ENCODE data around the gene PLA2G2F. TPM values are rescaled to one million over a fixed set of nuclear protein-coding genes. Genes with fewer than 3 reads are reported as not detected.
A peak's percentile ranks its signal among the peaks of the same experiment; 100 is the strongest.

Gene PLA2G2F
- total and polyA plus RNA-seq, 8 donors, result not detected

DNA sequence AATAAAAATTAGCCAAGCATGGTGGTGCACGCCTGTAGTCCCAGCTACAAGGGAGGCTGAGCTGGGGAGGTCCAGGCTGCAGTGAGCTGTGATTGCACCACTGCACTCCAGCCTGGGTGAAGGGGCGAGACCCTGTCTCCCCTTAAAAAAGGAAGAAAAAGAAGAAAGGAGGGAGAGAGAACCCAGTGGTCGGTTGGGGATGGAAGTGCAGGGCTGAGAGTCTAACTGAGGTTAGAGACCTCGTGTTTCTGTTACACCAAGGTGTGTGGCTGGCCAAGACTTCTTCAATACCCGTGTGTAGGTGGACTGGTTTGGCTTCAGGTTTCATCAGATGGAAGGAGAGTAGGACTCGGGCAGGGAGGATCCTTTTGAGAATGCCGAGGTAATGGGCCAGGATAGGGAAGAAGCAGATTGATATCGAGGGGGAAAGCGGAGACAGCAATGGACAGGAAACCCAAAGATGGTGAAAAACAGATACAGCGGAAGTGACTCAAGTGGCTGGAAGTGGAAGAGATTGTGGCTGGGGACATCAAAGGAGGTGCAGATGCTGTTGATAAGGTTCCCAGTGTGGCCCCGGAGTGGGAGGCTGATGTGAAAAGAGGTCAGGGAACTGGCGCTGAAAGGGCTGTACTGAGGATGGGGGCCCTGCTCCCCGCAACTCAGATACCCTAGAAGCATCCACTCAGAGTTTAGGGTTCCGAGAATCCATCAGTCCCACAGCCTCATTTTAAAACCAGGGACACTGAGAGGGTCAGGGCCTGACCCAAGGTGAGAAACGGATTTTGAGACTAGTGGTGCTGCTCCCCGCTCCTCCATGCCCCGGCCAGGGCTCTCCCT is 46.1 kb downstream of the PLA2G2F start:
- H3K36me3 ChIP-seq, result no peaks in the 10 kb centered on the region
- TF ChIP-seq, protein P1, sequence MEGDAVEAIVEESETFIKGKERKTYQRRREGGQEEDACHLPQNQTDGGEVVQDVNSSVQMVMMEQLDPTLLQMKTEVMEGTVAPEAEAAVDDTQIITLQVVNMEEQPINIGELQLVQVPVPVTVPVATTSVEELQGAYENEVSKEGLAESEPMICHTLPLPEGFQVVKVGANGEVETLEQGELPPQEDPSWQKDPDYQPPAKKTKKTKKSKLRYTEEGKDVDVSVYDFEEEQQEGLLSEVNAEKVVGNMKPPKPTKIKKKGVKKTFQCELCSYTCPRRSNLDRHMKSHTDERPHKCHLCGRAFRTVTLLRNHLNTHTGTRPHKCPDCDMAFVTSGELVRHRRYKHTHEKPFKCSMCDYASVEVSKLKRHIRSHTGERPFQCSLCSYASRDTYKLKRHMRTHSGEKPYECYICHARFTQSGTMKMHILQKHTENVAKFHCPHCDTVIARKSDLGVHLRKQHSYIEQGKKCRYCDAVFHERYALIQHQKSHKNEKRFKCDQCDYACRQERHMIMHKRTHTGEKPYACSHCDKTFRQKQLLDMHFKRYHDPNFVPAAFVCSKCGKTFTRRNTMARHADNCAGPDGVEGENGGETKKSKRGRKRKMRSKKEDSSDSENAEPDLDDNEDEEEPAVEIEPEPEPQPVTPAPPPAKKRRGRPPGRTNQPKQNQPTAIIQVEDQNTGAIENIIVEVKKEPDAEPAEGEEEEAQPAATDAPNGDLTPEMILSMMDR (IDR thresholded peaks at IDR 0.05), result no peak
- H3K27me3 ChIP-seq, result no peaks in the 10 kb centered on the region
- peak overlapping the region in 2 of 4 donors; percentile 29 to 43 for H3K4me3 ChIP-seq
- FAIRE-seq (no peak), ATAC-seq (no peak), DNase-seq (no peak)
- H3K4me1 ChIP-seq, result peaks cover 0 to 3% (median 0%) of the 10 kb centered on the region in 3 donors
- H3K9me3 ChIP-seq, result no peaks in the 10 kb centered on the region
- 60 to 63% methylated on average over 17 of the region's 17 CpGs for WGBS, 2 donors
- intact Hi-C loops (cut with DNase I), result no loop called here
- no peak overlapping the region for H3K27ac ChIP-seq

DNA sequence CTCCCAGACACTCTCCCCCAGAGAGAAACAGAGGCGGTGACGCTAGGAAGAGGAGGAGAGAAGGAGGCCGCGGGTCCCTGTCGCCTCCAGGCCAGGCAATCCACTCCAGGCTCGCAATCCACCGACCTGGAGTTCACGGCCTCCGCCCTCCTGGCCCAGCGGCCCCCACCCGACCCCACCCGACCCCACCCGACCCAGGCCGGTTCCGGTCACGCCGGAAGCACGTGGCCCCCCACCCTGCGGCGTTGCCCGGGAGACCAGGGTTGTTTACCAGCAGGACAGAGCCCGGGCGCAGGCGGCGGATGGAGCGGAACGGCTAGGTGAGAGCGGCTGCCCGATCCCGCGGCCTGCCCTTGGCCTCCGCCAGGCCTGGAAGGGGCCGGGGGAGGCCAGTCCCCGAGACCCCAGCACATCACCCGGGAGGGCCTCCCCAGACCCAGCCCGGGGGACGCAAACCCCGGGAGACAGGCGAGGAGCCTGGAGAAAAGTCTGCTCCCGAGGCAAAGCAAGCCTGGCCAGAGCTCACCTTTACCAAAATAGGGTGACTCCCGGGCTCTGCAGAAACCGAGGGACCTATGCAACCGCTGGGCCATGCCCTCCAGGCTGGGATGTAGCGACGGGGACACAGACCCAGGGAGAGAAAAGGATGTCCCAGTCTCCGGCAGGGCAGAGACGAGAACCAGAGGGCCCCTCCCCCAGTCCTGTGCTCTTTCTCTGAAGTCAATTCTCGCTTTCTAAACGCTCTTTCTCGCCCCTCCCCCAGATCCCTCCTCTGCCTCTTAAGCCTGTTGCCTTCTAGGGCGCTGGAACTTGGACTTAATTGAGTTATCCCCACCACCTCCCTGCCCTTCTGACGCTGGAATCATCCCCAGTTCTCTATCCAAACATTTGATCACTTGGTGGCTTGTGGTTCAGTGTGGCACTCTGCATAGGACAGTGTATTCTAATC is 47.0 kb downstream of the PLA2G2F start, which contains the start of the genes PLA2G2C and UBXN10:
Gene PLA2G2C (minus strand): TSS at position 685 of the 949 bp plus-strand sequence. CDS start 9,155 bp downstream, outside the sequence.
Gene UBXN10 (plus strand): TSS at position 263 of the 949 bp plus-strand sequence. CDS start 4,466 bp downstream, outside the sequence.
- ATAC-seq (peak; percentile 79 to 86 (median 84)), FAIRE-seq (no peak), DNase-seq (peak; percentile 36 to 83 (median 54))
- Histone ChIP-seq H3K9me3 (no peaks in the 10 kb centered on the region), H3K27me3 (no peaks in the 10 kb centered on the region), H3K4me3 (peak within 1 kb of the TSS; percentile 18 to 43 (median 28)), H3K27ac (no peak within 1 kb of the TSS), H3K36me3 (no peaks in the 10 kb centered on the region), H3K4me1 (peaks cover 0 to 3% (median 0%) of the 10 kb centered on the region in 3 donors)
- TF ChIP-seq, protein P1 (IDR thresholded peaks at IDR 0.05), result no peak
- intact Hi-C loops (cut with DNase I), result no loop called here
- WGBS, 2 donors, result 2 to 4% methylated on average over 43 to 52 of the region's 52 CpGs

DNA sequence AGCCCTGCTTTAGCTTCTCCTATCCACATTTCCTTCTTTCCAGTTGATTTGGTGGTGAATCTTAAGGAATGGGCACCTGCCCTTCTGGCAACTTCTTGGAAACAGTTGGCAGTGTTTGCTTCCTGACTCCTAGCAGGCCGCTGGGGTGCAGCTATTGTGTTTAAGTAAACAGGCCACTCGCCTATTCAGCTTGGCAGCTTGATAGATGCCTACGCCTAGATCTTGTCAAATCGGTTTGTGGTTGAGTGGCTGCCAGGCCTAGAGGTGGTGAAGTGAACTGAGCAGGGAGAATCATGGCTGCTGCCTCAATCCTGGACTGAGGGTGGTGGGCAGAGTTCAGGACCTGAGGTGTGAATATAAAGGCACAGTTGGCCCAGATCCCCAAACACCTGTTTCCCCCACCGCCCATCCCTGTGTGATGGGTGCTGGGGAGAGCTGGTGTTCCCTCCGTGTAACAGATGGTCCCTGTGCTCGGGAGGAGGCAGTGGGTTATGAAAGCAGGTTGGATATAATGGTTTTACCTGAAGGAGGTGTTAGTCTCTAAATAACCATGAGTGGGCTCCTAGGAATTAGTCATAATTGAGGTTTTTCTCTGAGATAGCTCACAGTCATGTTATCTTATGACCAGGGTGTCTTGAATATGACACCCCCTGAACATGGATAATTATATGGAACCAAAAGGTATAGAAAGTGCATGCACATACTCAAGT is 48.1 kb downstream of the PLA2G2F start:
- no peak overlapping the region for H3K27ac ChIP-seq
- peaks cover 0 to 3% (median 0%) of the 10 kb centered on the region in 3 donors for H3K4me1 ChIP-seq
- intact Hi-C loops (cut with DNase I), result no loop called here
- 38 to 41% methylated on average over 7 of the region's 7 CpGs for WGBS, 2 donors
- no peak for FAIRE-seq
- H3K27me3 ChIP-seq, result no peaks in the 10 kb centered on the region
- TF ChIP-seq, protein P1 (IDR thresholded peaks at IDR 0.05), result no peak
- no peaks in the 10 kb centered on the region for H3K9me3 ChIP-seq
- peak; percentile 30 to 67 (median 50) for ATAC-seq
- H3K36me3 ChIP-seq, result no peaks in the 10 kb centered on the region
- H3K4me3 ChIP-seq, result no peak overlapping the region
- peak in 3 of 6 donors; percentile 9 to 34 (median 33) for DNase-seq

DNA sequence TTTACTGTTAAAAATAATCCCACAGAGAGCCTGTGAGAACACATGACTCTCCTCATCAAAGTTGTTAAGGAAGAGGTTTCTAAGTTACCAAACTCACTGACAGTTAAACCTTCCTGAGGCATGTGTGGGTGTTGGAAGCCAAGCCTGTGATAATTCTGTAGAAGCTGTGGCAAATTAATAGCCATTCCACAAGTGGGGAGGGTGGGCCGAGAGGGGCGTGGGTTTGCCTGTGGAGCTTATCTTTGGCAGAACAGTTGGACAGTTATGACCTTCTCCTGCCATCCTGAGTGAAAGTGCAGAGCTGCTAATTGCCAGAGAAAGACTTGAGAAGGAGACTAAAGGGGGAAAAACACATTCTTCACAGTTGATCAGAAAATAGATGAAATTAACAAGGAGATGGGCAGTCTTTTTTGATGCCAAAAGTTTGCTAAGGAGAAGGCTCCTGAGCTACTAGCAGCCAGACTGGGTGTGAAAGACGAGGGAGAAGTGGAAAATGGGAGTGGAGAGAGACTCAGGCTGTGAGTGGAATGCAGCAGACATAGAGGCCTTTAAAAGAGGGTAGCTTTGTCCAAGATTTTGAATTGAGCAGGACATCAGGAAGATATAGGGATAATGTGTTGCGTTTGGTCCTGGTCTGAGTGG is 48.8 kb downstream of the PLA2G2F start:
- Histone ChIP-seq H3K27me3 (no peaks in the 10 kb centered on the region), H3K9me3 (no peaks in the 10 kb centered on the region), H3K27ac (no peak overlapping the region), H3K36me3 (no peaks in the 10 kb centered on the region), H3K4me1 (peaks cover 0 to 3% (median 0%) of the 10 kb centered on the region in 3 donors), H3K4me3 (no peak overlapping the region)
- ATAC-seq (no peak), FAIRE-seq (no peak), DNase-seq (no peak)
- TF ChIP-seq, protein P1 (IDR thresholded peaks at IDR 0.05), result no peak
- WGBS, 2 donors, result 50 to 58% methylated on average over 4 of the region's 4 CpGs
- intact Hi-C loops (cut with DNase I), result no loop called here
